GM21360 (cell line): ENCODE results near the gene CDYL.

ENCODE experiments used
- ATAC-seq: cut with Tn5 transposase; IDR thresholded peaks from one replicate; pipeline ENCODE4 v1.9.1; 2021; ENCODE audit warnings: mild to moderate bottlenecking, moderate library complexity; ENCODE audit not compliant: unreplicated experiment

CDYL gene

GRCh38 chr6:4930025-4930691 is 154.0 kb downstream of the CDYL start:
- ATAC-seq: no peak

- ATAC-seq: no peak
Observed at GRCh38 chr6:4931530-4932227, 155.5 kb downstream of the CDYL start.

DNA sequence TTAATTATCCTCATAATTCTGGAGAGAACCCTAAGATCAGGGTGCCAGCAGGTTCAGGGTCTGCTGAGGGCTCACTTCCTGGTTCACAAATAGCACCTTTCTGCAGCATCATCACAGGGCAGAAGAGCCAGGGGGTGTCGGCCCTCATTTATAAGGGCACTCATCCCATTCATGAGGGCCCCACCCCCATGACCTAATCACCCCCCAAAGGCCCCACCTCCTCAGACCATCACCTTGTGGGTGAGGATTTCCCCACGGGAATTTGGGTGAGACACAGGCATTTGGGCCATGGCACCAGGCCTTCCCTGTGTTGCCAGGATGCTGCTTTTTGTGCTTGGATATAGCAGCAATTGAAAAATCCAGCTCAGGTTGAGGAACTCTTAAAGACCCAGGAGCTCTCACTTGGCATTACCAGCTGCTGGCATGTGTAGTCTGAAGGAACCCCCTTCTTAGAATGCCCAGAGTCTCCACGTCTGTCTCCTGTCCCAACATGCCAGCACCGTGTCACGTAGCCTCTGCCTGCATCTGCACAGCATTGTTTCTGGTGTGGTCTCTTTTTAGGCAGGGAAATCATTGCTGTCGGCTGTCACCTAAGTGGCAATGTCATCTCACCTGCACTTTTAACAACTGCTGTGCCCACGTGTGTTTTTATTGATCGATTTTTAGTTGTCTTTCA is 156.2 kb downstream of the CDYL start:
- no peak for ATAC-seq

DNA sequence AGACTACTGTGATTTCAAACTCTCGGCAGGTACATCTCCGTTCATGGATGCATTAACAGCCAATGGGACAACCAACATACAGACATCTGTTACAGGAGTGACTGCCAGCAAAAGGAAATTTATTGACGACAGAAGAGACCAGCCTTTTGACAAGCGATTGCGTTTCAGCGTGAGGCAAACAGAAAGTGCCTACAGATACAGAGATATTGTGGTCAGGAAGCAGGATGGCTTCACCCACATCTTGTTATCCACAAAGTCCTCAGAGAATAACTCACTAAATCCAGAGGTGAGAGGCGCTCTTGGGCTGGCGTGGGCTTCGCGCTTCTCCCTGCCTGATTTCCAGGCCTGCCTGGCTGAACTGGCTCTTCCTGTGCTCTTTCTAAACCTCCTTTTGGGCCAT is 159.3 kb downstream of the CDYL start:
- no peak for ATAC-seq

DNA sequence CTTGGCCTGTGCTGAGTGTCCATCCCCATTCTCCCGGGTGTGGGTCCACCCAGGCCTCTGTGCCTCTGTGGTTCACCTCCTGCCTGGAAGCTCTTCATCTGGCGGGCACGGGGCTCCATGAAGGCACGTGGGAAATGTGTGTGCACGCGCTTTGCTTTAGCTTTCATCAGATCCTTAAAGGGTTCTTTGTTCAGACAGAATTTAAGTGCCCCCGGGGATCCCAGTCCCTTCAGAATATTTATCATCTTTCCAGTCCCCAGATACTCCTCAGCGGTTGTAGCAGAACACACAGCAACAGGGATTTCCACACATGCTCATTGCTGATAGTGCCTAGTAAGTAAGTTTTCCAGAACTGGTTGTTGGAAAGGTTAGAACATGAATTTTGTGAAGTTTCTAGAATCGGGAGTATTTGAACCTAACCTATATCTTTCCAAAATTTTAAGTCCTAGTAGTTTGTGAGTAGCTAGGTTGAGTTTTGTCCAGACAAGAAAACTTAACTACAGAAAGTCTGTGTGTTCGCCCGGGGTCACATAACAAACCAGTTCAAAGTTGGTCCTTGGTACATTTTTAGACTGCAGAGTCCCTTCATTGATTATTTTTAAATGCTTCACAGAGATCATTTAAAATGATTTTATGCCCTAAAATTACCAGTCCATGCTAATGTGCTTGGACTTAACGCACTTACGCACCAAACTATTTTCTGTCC is 159.9 kb downstream of the CDYL start:
- ATAC-seq: no peak

DNA sequence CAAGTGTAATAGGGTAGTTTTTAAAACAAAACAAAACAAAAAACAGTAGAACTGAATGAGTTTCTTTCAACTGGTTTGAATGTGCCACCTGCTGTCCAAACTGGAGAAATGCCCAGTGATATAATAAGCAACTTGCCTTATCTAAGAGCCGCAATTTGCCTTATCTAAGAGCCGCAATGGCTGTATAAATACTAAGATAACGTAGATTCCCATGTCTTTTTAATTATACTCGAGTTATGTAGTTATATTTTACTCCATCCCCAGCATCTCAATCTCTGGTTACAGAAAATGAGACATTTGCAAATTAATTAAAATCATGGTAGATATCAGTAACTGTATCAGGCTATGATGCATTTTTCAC is 160.5 kb downstream of the CDYL start:
- ATAC-seq: no peak

GRCh38 chr6:4937414-4937813 is 161.2 kb downstream of the CDYL start:
- ATAC-seq: no peak

GRCh38 chr6:4939241-4939640 is 163.0 kb downstream of the CDYL start:
- ATAC-seq: no peak

DNA sequence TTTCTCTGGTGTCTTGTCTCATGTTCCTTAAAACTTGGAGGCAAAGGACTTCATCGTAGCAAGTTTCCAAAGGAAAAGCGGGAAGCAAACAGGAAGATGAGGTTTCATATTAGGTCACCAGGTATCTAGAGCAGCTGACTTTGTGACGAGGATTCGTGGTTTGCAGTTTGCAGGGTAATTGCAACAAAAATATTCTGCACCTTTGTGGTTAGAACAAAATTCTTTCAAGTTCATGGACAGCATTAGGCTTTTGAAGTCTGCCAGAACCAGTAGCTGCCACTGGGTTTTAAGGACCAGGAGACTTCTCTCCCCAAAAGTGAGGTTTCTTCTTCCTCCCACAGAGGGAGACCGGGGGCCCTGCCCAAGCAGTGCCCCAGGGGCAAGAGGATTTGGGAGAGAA is 164.2 kb downstream of the CDYL start:
- ATAC-seq: no peak

- ATAC-seq: no peak
Observed at GRCh38 chr6:4941782-4942672, 165.8 kb downstream of the CDYL start.

GRCh38 chr6:4942673-4943009 is 166.4 kb downstream of the CDYL start:
- no peak for ATAC-seq

- no peak for ATAC-seq
Observed at GRCh38 chr6:4943716-4944115, 167.5 kb downstream of the CDYL start.

GRCh38 chr6:4944325-4944724 is 168.1 kb downstream of the CDYL start:
- ATAC-seq: no peak

DNA sequence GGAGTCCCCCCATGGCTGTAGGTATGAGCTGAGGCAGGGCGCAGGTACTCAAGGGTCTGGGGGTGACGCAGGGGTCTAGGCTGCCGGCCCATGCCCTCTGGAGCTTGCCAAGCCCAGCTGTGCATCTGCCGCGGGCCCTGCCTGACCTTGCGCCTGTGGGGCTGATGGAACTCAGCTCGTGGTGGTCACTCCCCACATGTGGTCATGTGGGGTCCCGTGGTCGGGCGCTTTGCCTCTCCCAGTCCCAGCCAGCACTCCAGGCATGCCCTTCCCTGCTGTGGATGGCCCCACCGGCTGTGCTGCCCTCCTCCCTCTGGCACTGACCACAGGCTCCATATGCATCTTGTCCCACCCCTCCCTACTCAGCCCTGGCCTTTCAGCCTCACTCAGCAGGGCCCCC is 170.3 kb downstream of the CDYL start:
- no peak for ATAC-seq

- no peak for ATAC-seq
Observed at GRCh38 chr6:4947716-4948115, 171.5 kb downstream of the CDYL start.

DNA sequence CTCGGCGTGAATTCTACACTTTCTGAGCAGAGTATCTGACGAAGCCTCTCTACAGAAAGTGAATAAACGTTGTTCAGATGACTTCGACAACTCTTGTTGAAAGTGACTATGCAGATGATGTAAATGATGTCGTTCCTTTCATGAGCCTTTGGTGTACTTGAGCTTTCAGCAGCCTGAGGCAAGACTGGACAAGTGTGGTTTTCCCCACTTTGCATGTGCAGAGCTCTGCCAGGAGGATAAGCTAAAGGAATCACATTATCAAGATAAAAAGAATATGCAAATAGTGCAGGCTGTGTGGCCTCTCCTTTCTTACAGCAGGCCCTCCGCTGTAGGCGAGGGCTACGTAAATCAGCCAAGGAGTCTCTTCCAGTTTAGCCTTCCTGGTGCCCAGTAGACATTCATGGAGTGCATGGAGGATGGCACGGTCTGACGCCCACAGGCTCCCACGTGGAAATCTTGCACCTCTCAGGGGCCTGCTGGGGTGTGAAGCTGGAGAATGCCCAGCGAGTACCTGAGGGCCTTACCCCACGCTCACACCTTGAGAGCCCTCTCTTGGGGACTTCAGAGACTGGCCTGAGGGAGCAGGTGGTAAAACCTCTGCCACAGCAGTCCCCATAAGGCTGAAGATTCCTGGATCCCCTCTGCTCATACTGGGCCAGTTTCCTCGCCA is 172.7 kb downstream of the CDYL start:
- no peak for ATAC-seq

DNA sequence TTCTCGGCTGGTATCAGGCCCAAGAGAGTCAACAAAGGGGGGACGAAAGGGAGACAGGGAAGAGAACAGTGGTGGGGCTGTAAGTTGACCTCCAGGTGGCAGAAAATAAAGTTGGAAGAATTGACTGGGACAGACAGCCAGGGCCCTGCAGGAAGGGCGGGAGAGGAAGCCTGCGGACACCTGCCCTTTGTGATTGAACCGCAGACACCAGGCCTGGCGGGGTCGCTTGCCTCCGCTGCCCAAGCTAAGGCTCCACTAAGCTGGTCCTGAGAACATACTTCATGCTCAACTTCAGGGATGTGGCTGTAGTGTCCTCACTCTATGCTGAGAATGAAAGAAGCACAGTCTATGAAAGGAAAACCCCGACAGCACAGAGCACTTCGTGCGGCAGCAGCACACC is 173.9 kb downstream of the CDYL start:
- ATAC-seq: no peak

DNA sequence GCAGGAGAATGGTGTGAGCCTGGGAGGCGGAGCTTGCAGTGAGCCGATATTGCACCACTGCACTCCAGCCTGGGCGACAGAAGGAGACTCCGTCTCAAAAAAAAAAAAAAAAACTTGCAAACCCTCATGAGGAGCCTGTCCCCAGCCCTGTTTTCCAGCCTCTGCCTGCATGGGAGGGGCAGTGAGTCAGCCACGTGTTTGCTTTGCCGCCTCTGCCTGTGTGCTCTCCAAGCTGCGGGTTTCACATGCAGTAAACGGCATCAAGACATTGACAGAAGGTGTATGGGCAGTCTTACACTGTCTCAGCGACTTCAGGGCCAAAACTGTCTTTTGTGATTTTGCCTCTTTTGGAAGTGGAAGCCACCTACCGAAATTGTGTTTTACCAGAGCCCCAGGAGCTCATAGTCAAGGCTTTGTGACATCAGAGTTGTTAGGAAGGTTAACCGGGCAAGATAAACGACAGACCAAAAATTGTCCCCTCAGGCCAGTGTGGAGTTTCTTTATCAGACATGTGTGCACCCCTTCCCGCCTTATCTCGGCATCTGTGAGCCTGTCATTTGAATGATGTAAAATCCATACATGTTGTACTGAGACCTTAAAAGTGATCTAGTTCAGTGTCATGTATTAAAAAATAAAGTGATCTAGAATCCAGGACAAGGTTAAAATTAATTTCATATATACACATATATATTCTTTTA is 174.8 kb downstream of the CDYL start:
- no peak for ATAC-seq

DNA sequence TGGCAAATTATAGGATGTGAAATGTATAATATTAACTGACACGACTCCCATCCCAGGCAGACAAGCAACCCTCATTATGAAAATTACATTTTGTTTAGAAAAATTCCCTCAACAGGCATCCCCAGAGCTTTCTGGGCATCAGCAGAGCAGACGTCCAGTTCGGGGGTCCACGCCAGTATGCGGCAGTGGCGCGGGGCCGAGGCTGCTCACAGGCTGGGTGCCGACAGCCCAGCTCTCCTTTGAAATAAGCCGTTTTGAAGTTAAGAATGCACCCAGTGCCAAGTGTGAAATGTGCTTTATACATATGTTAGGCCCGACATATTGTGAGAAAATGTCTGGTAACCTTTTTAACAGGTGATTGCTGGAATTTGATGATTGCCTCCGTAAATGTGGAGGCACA is 177.2 kb downstream of the CDYL start:
- ATAC-seq: no peak

GRCh38 chr6:4956625-4957024 is 180.4 kb downstream of the CDYL start:
- ATAC-seq: no peak
